Fibroblast of lung (primary cell): ENCODE results near the gene KTN1.

Experiments
- CTCF ChIP-seq, 2 donors: IDR thresholded peaks in 1 of 2; conservative IDR thresholded peaks in 1 of 2; 1 replicate in 1 of 2; 2 replicates in 1 of 2; pipeline ENCODE4 v1.5.1; 2011 to 2012; ENCODE audit warnings: low read length in 2 of 2, control low read depth in 1 of 2, inconsistent platforms in 1 of 2, low read depth in 1 of 2, mild to moderate bottlenecking in 1 of 2
- EZH2 ChIP-seq: IDR thresholded peaks from 2 replicates; pipeline ENCODE4 v1.5.1; 2012; ENCODE audit warnings: low read length, control low read depth, mild to moderate bottlenecking; ENCODE audit errors: missing control alignments

- TF ChIP-seq CTCF (conservative IDR thresholded peaks at IDR 0.05 in 1 of 2, IDR thresholded peaks at IDR 0.05 in 1 of 2; ENCODE audit: low read depth in 1 of 2, low read length in 2 of 2) (no peak), EZH2 (no peak)
These were observed 38.9 kb upstream of the KTN1 start for GRCh38 chr14:55540847-55541773.
